Measurements from ENCODE around the gene LANCL2. TPM values are rescaled to one million over a fixed set of nuclear protein-coding genes. Genes with fewer than 3 reads are reported as not detected.

Gene LANCL2
- total RNA-seq, 5 donors from 2014 or later (not counting 1 experiment from before 2014, with no cell fraction given), result 5.0 to 6.4 (median 6.1) TPM

GRCh38 chr7:55336540-55336939 lies 28.6 kb upstream of the LANCL2 start:
- no peaks in the 10 kb centered on the region for H3K4me1 Mint-ChIP-seq
- 83% methylated on average over 2 of the region's 3 CpGs for WGBS (ENCODE audit: insufficient coverage)
- CTCF ChIA-PET, result no interaction called here

GRCh38 chr7:55339033-55340000 lies 25.8 kb upstream of the LANCL2 start:
- Mint-ChIP-seq H3K27me3 (peaks cover 0 to 5% of the 10 kb centered on the region in 2 donors), H3K4me1 (no peaks in the 10 kb centered on the region), H3K9me3 (no peaks in the 10 kb centered on the region), H3K27ac (no peak overlapping the region), H3K4me3 (no peak overlapping the region), H3K36me3 (no peaks in the 10 kb centered on the region)
- Histone ChIP-seq H3K27me3 (replicated peaks in 1 of 2; ENCODE audit: control insufficient read depth in 2 of 2, extremely low read depth in 1 of 2, insufficient read depth in 2 of 2, low read length in 1 of 2) (no peaks in the 10 kb centered on the region), H3K4me3 (ENCODE audit: control insufficient read depth in 1 of 2, extremely low read depth in 1 of 2, low read length in 1 of 2) (no peak overlapping the region), H3K4me1 (ENCODE audit: control insufficient read depth in 1 of 2, extremely low read depth in 1 of 2, insufficient read depth in 2 of 2, low read length in 2 of 2) (no peaks in the 10 kb centered on the region), H3K27ac (ENCODE audit: low read length) (no peak overlapping the region), H3K9me3 (no peaks in the 10 kb centered on the region), H3K36me3 (ENCODE audit: control insufficient read depth in 2 of 2, extremely low read depth in 1 of 2, insufficient read depth in 1 of 2, low read length in 1 of 2) (no peaks in the 10 kb centered on the region)
- ChIA-PET POLR2A (no interaction called here), CTCF (no interaction called here)
- no peak for DNase-seq
- no peak for ATAC-seq (replicated peaks in 1 of 4)
- 62% methylated on average over 3 of the region's 8 CpGs for WGBS (ENCODE audit: insufficient coverage)

More at GRCh38 chr7:55336540-55336939, 28.6 kb upstream of the LANCL2 start:
- H3K27ac ChIP-seq (ENCODE audit: low read length), result no peak overlapping the region
- no peaks in the 10 kb centered on the region for H3K36me3 Mint-ChIP-seq
- no peaks in the 10 kb centered on the region for H3K36me3 ChIP-seq (ENCODE audit: control insufficient read depth in 2 of 2, extremely low read depth in 1 of 2, insufficient read depth in 1 of 2, low read length in 1 of 2)
- POLR2A ChIA-PET, result no interaction called here
- H3K27me3 ChIP-seq (replicated peaks in 1 of 2; ENCODE audit: control insufficient read depth in 2 of 2, extremely low read depth in 1 of 2, insufficient read depth in 2 of 2, low read length in 1 of 2), result no peaks in the 10 kb centered on the region
- no peak for ATAC-seq (replicated peaks in 1 of 4)
- no peak overlapping the region for H3K4me3 Mint-ChIP-seq
- no peaks in the 10 kb centered on the region for H3K4me1 ChIP-seq (ENCODE audit: control insufficient read depth in 1 of 2, extremely low read depth in 1 of 2, insufficient read depth in 2 of 2, low read length in 2 of 2)
- peaks cover 0 to 5% of the 10 kb centered on the region in 2 donors for H3K27me3 Mint-ChIP-seq
- H3K4me3 ChIP-seq (ENCODE audit: control insufficient read depth in 1 of 2, extremely low read depth in 1 of 2, low read length in 1 of 2), result no peak overlapping the region
- H3K27ac Mint-ChIP-seq, result no peak overlapping the region
- H3K9me3 Mint-ChIP-seq, result no peaks in the 10 kb centered on the region
- no peak for DNase-seq
- no peaks in the 10 kb centered on the region for H3K9me3 ChIP-seq

GRCh38 chr7:55342216-55342871 lies 22.8 kb upstream of the LANCL2 start:
- 97% methylated on average over 23 of the region's 27 CpGs for WGBS (ENCODE audit: insufficient coverage)
- no peaks in the 10 kb centered on the region for H3K9me3 ChIP-seq
- no peak for ATAC-seq (replicated peaks in 1 of 4)

GRCh38 chr7:55343002-55343781 lies 21.9 kb upstream of the LANCL2 start:
- Mint-ChIP-seq H3K4me1 (peaks cover 0 to 1% (median 0%) of the 10 kb centered on the region in 3 donors), H3K27ac (no peak overlapping the region), H3K4me3 (no peak overlapping the region), H3K9me3 (no peaks in the 10 kb centered on the region), H3K27me3 (peaks cover 9 to 14% of the 10 kb centered on the region in 2 donors), H3K36me3 (no peaks in the 10 kb centered on the region)
- ATAC-seq (replicated peaks in 1 of 4) (no peak), DNase-seq (no peak)
- whole genome bisulfite sequencing (ENCODE audit: insufficient coverage), result 93% methylated on average over 25 of the region's 42 CpGs
- no peak overlapping the region for H3K27ac ChIP-seq (ENCODE audit: low read length)
- H3K9me3 ChIP-seq, result no peaks in the 10 kb centered on the region
- peaks cover 0 to 7% of the 10 kb centered on the region in 2 experiments for H3K27me3 ChIP-seq (replicated peaks in 1 of 2; ENCODE audit: control insufficient read depth in 2 of 2, extremely low read depth in 1 of 2, insufficient read depth in 2 of 2, low read length in 1 of 2)
- ChIA-PET POLR2A (no interaction called here), CTCF (no interaction called here)
- H3K4me3 ChIP-seq (ENCODE audit: control insufficient read depth in 1 of 2, extremely low read depth in 1 of 2, low read length in 1 of 2), result no peak overlapping the region
- H3K36me3 ChIP-seq (ENCODE audit: control insufficient read depth in 2 of 2, extremely low read depth in 1 of 2, insufficient read depth in 1 of 2, low read length in 1 of 2), result no peaks in the 10 kb centered on the region
- no peaks in the 10 kb centered on the region for H3K4me1 ChIP-seq (ENCODE audit: control insufficient read depth in 1 of 2, extremely low read depth in 1 of 2, insufficient read depth in 2 of 2, low read length in 2 of 2)

More at GRCh38 chr7:55342216-55342871, 22.8 kb upstream of the LANCL2 start:
- no peak for DNase-seq
- H3K36me3 Mint-ChIP-seq, result no peaks in the 10 kb centered on the region
- Histone ChIP-seq H3K27ac (ENCODE audit: low read length) (no peak overlapping the region), H3K4me3 (ENCODE audit: control insufficient read depth in 1 of 2, extremely low read depth in 1 of 2, low read length in 1 of 2) (no peak overlapping the region), H3K4me1 (ENCODE audit: control insufficient read depth in 1 of 2, extremely low read depth in 1 of 2, insufficient read depth in 2 of 2, low read length in 2 of 2) (no peaks in the 10 kb centered on the region), H3K36me3 (ENCODE audit: control insufficient read depth in 2 of 2, extremely low read depth in 1 of 2, insufficient read depth in 1 of 2, low read length in 1 of 2) (no peaks in the 10 kb centered on the region), H3K27me3 (replicated peaks in 1 of 2; ENCODE audit: control insufficient read depth in 2 of 2, extremely low read depth in 1 of 2, insufficient read depth in 2 of 2, low read length in 1 of 2) (peaks cover 0 to 7% of the 10 kb centered on the region in 2 experiments)
- no peak overlapping the region for H3K27ac Mint-ChIP-seq
- POLR2A ChIA-PET, result no interaction called here
- H3K4me1 Mint-ChIP-seq, result no peaks in the 10 kb centered on the region
- no peaks in the 10 kb centered on the region for H3K9me3 Mint-ChIP-seq
- H3K27me3 Mint-ChIP-seq, result peaks cover 7 to 16% of the 10 kb centered on the region in 2 donors
- H3K4me3 Mint-ChIP-seq, result no peak overlapping the region
- CTCF ChIA-PET, result no interaction called here

GRCh38 chr7:55343860-55344606 lies 21.1 kb upstream of the LANCL2 start:
- WGBS (ENCODE audit: insufficient coverage), result 88% methylated on average over 42 of the region's 47 CpGs
- no peak overlapping the region for H3K4me3 Mint-ChIP-seq
- Histone ChIP-seq H3K4me3 (ENCODE audit: control insufficient read depth in 1 of 2, extremely low read depth in 1 of 2, low read length in 1 of 2) (no peak overlapping the region), H3K36me3 (ENCODE audit: control insufficient read depth in 2 of 2, extremely low read depth in 1 of 2, insufficient read depth in 1 of 2, low read length in 1 of 2) (no peaks in the 10 kb centered on the region), H3K27ac (ENCODE audit: low read length) (no peak overlapping the region), H3K4me1 (ENCODE audit: control insufficient read depth in 1 of 2, extremely low read depth in 1 of 2, insufficient read depth in 2 of 2, low read length in 2 of 2) (no peaks in the 10 kb centered on the region), H3K27me3 (replicated peaks in 1 of 2; ENCODE audit: control insufficient read depth in 2 of 2, extremely low read depth in 1 of 2, insufficient read depth in 2 of 2, low read length in 1 of 2) (peaks cover 0 to 7% of the 10 kb centered on the region in 2 experiments), H3K9me3 (no peaks in the 10 kb centered on the region)
- H3K27me3 Mint-ChIP-seq, result peaks cover 9 to 14% of the 10 kb centered on the region in 2 donors
- ChIA-PET POLR2A (interaction anchor here in 1 of 2 donors (0.6 kb wide), 1 partner anchor 222 kb away, joined by 3 read pairs; no protein-coding TSS in a partner anchor), CTCF (no interaction called here)
- peaks cover 0 to 6% (median 6%) of the 10 kb centered on the region in 3 donors for H3K4me1 Mint-ChIP-seq
- H3K27ac Mint-ChIP-seq, result no peak overlapping the region
- no peaks in the 10 kb centered on the region for H3K36me3 Mint-ChIP-seq
- DNase-seq (no peak), ATAC-seq (replicated peaks in 1 of 4) (no peak)
- no peaks in the 10 kb centered on the region for H3K9me3 Mint-ChIP-seq

All from T-cell (primary cell).